ENCODE data around the gene SLC18A3.

The SLC18A3 gene

DNA sequence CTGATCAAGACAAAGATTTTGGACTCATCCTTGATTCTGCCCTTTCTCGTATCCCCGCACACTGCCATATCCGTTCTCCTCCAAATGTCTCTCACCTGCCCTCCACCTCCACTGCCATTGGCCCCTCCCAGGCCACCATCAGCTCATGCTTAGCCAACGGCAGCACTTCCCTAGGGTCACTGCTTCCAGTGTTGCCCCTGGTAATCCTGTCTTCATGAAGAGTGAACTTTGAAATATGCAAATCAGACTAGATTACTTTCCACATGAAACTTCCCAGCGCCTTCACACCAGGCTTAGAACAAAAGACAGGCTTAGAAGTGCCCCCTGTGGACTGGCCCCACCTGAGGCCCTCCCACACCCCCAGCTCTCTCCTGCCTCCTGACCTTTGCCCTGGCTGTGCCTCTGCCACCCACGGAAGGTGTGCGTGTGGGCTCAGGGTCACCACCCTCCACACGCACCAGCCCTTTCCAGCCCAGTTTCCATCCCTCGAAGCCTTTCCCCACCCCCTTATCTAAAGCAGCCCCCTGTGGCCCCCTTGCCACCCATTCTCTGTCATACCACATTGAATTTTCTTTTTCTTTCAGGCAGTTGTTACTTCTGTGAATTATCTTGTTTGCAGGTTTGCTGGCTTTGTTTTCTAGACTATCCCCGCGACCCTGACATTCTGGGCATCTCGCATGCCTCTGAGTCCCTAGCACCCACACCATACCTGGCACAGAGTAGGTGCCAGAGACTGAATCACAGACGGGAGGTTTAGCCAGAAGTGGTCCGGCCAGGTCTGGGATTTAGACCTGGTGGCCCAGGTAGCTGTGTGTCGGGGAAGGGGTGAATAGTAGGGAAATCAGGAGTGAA is 42.5 kb downstream of the SLC18A3 start:
- no peak for DNase-seq

DNA sequence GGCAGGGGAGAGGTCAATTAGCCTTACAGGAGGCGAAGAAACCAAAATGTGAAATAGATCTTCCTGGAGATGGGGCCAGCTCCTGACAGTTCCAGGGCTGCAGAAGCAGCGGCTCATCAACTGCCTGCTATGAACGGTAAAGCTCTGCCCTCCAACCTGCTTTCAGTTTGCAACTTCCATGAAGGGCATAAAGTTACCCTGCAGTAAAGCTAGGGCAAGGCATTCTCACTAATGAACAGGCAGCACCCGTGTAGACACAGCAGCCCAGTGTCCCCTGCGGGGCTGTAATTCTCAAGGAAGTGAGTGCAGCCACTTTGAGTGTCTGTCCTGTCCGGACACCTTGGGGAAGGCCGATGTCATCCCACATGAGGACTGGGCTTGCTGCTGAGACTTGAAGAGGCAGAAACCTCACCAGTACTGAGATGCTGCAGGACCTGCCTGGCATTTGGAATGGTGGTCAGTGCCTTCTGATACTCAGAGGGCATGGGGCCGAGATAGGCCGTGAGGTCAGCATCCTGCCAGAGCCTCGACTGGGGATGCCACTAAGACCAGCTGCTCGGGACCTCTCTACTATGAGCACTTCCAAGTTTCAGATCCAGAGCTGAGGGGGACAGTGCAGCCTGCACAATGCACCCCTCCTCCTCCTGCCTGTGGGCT is 43.3 kb downstream of the SLC18A3 start:
- DNase-seq: no peak

DNA sequence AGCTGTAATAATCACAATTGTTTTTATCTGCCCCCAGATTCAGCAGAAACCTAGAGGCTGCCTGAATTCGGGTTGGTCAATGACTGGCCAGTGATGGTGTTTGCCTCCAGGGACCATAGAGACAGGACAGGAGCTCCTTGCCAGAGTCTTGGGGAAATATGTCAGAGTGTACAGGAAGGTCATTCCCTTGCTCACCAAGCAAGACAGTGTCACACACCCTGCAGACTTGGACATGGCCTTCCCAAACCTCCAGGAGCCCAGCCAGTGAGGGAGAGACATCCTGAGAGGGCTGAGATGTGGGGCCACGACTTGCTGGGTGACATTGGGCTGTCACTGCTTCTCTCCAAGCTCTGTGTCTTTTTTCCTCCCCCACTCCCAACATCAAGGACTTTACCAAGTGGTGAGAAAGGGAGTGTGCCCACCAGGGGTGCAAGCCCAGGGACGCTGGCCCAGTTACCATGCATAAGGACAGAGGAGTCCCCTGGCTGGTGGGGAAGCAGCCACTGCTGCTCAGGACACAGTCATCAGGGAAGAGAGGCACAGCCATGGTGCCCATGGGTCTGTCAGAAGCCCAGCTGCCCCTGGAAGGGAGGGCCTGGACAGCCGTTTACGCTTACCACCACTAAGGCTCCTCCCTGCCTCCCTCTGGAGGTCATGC is 44.1 kb downstream of the SLC18A3 start:
- DNase-seq: no peak

DNA sequence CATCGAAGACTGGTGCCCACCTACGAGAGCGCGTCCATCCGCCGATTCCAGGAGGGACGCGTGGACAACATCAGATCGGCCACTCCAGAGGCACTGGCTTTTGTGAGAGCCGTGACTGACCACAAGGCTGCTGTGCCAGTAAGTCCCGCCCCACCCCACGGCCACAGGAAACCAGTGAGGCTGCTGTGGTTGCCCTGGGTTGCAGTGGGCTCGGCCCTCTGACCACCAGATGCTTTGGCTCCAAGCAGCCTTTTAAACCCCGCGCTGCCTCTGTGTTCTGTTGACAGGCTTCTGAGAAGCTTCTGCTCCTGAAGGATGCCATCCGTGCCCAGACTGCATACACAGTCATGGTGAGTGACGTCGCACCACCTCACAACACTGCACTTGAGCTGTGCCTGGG is 45.0 kb downstream of the SLC18A3 start:
- DNase-seq: no peak

DNA sequence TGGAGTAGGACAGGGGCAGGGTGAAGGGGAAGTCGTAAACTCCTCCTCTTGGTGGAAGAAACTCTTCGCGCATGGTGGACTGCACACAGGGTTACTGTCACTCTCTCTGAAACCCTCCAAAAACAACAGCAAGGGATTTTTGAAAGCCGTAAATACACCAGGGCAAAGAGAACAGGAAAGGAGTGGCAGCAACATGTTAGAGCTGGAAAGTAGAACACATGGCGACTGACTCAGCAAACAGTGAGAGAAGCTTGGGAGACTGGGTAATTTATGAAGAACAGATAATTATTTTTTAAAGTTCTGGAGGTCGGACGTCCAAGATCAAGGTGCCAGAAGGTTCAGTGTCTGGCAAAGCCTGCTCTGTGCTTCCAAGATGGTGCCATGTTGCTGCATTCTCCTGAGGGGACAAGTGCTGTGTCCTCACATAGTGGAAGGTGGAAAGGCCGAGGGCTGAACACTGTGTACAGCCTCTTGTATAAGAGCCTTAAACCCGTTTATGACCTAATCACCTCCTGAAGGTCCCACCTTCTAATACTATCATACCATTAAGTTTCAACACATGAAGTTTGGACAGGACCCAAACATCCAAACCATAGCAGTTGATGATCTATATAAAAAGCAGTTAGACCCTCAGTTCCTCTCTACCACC is 46.9 kb downstream of the SLC18A3 start:
- no peak for DNase-seq

DNA sequence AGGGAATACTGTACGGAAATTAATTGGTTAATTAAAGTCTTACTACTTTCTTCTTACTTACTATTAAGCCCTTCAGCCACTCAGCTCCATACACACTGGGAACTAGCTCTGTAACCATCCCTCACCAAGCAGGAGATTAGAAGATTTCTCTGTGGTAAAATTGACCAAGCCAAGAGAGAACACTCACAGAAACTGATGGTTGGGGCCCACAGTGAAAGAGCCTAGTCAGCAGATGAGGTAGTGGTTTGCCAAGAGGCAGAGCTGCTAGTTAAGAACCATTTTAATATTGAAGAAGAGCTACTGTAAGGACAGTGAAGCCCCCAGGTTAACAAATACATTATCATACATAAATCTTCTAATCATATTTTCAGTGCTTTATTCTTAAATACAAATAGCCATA is 47.5 kb downstream of the SLC18A3 start:
- no peak for DNase-seq

DNA sequence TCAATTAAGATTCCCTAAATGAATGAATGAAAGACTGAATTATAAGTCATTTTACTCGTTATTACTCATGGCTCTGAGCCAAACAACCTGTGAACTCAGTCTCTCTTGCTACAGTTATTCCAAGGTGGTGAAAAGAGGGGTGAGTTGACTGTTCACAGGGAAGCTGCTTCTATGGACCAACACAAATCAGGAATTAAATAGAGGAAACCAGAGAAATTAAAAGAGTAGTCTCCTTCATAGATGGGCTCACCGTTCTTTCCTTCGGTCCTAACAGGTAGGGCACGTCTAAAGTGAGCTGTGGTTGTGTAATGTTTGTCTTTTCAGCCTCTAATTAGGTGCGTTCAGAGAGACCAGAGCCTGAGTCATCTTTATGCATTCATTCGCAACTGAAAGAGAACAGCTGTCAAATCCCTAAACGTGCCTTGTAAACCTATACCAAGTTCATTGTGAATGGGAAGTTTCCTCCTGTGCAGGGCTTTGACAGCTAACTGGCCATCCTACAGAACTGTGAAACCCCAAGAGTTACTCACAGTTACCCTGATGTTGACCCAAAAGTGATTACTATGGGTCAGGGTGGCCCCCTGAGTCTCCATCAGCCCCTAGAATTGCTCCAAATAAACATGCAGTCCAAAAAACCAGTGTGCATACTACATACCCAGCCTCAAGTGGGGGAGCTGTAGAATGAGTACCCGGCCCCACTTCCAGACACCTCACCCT is 51.2 kb downstream of the SLC18A3 start:
- DNase-seq: no peak
